Activated T-cell treated with anti-CD3 and anti-CD28 coated beads, Interleukin-2, amount 50 U/mL, for 24 hours (primary cell): ENCODE measurements around the gene INO80E.
A peak's percentile ranks its signal among the peaks of the same experiment; 100 is the strongest.
"Not testable (repeated sequence)": the region's sequence is repeated elsewhere in the genome, so short reads cannot be mapped to it uniquely, and the experiment has no call there.

Source experiments
- DNase-seq: peaks from one replicate; pipeline ENCODE4 v3.0.0-alpha.2; 2020
- H3K27ac Mint-ChIP-seq: 2 replicates; pipeline ENCODE4 v1.8.0; 2020; ENCODE audit warnings: mild to moderate bottlenecking, mixed read lengths
- H3K27me3 Mint-ChIP-seq: 2 replicates; pipeline ENCODE4 v1.8.0; 2020; ENCODE audit warnings: mixed read lengths
- H3K36me3 Mint-ChIP-seq: 2 replicates; pipeline ENCODE4 v1.8.0; 2020; ENCODE audit warnings: low read depth, mixed read lengths
- H3K4me1 Mint-ChIP-seq: 2 replicates; pipeline ENCODE4 v1.8.0; 2020; ENCODE audit warnings: low read depth, mixed read lengths
- H3K4me3 Mint-ChIP-seq: 2 replicates; pipeline ENCODE4 v1.8.0; 2020; ENCODE audit warnings: mild to moderate bottlenecking, moderate library complexity, mixed read lengths
- H3K9me3 Mint-ChIP-seq: 2 replicates; pipeline ENCODE4 v1.8.0; 2020; ENCODE audit warnings: mixed read lengths

The INO80E gene, protein sequence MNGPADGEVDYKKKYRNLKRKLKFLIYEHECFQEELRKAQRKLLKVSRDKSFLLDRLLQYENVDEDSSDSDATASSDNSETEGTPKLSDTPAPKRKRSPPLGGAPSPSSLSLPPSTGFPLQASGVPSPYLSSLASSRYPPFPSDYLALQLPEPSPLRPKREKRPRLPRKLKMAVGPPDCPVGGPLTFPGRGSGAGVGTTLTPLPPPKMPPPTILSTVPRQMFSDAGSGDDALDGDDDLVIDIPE

DNA sequence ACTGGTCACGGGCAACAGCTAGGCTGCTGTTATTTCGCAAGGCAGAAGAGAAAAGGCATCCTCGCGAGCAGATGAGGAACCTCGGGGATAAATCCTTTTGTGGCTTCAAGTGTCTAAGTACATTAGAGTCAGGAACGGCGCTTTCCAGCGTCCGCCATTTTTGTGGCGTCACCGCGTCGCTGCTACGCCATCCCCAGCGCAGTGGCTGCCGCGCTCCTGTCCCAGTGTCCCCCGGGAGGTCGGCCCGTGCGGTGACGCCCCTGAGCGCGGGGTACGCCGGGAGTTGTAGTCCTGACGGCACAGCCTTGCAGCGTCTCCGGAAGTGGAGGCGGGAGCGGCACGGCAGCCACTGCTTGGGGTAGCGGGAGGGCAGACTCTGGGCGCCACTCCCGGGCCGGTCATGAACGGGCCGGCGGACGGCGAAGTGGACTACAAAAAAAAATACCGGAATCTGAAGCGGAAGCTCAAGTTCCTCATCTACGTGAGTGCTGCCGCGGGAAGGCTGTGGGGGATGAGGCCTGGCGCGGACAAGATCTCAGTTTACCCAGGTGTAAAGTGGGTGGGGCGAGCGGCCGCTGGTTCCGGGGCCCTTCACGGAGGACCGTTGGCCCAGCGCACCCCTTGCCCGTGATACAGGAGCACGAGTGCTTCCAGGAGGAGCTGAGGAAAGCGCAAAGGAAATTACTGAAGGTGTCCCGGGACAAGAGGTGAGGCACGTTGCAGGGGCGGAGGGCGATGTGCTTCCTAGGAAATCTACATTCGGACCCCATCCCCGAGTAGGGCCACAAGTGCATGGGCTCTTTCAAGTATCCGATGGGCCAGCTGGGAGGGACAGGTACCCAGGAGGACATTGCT, at the start of gene INO80E:
INO80E (plus strand) TSS at position 331 of the 855 bp plus-strand sequence; CDS start at position 401, 70 bp downstream.
- peaks cover 94% of the 10 kb centered on the region for H3K36me3 Mint-ChIP-seq

GRCh38 chr16:29947897-29948296, 48.1 kb upstream of the INO80E start:
- H3K36me3 Mint-ChIP-seq, result no peaks in the 10 kb centered on the region
- H3K27me3 Mint-ChIP-seq, result no peaks in the 10 kb centered on the region
- no peak for DNase-seq
- no peak overlapping the region for H3K27ac Mint-ChIP-seq
- H3K9me3 Mint-ChIP-seq, result peaks cover 3% of the 10 kb centered on the region
- H3K4me1 Mint-ChIP-seq, result peaks cover 9% of the 10 kb centered on the region
- H3K4me3 Mint-ChIP-seq, result no peak overlapping the region

More for the DNA sequence above, at the start of gene INO80E:
- H3K4me1 Mint-ChIP-seq, result peaks cover 45% of the 10 kb centered on the region
- H3K27ac Mint-ChIP-seq, result peak within 1 kb of the TSS; percentile 100
- peak within 1 kb of the TSS; percentile 94 for H3K4me3 Mint-ChIP-seq
- no peaks in the 10 kb centered on the region for H3K9me3 Mint-ChIP-seq
- H3K27me3 Mint-ChIP-seq, result no peaks in the 10 kb centered on the region
- peak; percentile 99 for DNase-seq

DNA sequence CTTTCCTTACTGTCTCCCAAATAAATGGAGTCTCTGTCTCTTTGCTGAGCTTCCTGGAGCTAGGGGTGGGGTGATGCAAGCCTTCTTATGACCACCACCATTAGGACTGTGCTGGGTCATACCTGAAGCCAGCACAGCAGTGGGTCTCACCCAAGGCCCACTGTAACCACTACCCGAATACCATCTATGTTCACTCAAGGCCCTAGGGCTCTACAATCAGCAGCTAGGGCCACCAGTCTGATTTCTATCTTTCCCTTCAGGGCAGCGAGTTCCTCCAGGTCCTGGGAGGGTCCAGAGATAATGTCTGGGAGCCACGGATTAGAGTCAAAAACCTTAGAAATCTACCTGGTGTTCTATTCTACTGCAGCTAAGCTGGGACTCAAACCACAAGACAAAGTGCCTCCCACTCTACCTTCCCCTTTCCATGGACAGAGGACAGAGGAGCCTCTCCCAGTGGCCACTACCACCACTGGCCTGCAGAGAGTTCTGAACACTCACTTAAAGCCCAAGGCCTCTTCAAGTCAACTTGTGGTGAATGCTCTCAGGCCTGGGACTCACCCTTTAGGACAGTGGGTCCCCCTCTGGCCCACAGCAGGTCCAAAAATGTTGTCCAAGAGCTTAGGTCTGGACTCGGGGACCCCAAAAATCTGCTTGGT, 45.1 kb upstream of the INO80E start:
- Mint-ChIP-seq H3K9me3 (peaks cover 3% of the 10 kb centered on the region), H3K27ac (no peak overlapping the region), H3K36me3 (no peaks in the 10 kb centered on the region), H3K27me3 (no peaks in the 10 kb centered on the region), H3K4me3 (no peak overlapping the region), H3K4me1 (no peaks in the 10 kb centered on the region)
- DNase-seq, result no peak

DNA sequence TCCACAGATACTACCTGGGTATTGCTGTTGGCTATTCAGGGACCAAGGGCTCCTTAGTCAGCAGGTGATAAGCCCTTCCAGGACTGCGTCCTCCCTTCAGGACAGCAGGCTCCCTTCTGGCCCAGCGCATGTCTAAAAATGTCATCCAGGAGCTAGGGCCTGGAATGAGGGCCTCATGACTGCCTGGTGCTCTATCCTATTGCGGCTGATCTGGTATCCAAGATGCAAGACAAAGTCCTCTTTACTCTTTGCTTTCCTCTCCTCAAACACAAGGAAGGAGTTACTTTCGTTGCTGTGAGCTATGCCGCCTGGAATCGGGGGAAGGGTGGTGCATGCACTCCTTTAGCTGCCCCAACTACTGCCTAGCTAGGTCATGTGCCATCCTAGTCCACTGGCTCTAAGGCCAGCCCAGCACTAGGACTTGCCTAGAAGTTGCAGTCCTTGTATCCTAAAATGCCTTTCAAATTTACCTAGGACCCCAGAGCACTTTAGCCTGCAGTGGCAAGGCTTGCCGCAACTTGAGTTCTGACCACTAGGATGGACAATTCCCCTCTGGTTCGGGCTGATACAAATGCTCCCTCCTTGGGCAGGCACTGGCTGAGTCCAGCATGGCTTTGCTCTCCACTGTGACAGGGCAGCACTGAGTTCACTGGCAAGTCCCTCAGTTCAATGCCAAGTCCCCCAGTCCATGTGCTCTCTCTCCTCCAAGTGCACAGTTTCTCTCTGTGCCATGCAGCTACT, 44.2 kb upstream of the INO80E start:
- Mint-ChIP-seq H3K36me3 (no peaks in the 10 kb centered on the region), H3K9me3 (peaks cover 3% of the 10 kb centered on the region), H3K4me3 (no peak overlapping the region), H3K4me1 (no peaks in the 10 kb centered on the region), H3K27me3 (no peaks in the 10 kb centered on the region), H3K27ac (no peak overlapping the region)
- no peak for DNase-seq

DNA sequence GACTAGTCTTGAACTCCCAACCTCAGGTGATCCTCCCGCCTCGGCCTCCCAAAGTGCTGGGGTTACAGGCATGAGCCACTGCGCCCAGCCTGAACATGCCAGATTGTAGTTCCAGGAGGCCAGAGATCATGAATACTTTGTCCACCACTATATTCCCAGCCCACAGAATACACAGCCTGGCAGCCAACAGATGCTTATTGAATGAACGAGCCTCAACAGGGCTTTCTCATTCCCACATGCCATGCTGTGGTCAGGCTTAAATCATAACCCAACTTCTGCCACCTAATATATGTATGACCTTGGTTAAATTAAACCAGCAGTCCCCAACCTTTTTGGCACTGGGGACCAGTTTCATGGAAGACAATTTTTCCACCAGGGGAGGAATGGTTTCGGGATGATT, 37.3 kb upstream of the INO80E start:
- no peaks in the 10 kb centered on the region for H3K27me3 Mint-ChIP-seq
- H3K27ac Mint-ChIP-seq, result no peak overlapping the region
- H3K4me3 Mint-ChIP-seq, result no peak overlapping the region
- H3K4me1 Mint-ChIP-seq, result peaks cover 22% of the 10 kb centered on the region
- no peak for DNase-seq
- peaks cover 5% of the 10 kb centered on the region for H3K36me3 Mint-ChIP-seq
- H3K9me3 Mint-ChIP-seq, result no peaks in the 10 kb centered on the region

GRCh38 chr16:29959293-29959692, 36.7 kb upstream of the INO80E start:
- Mint-ChIP-seq H3K4me3 (no peak overlapping the region), H3K27me3 (no peaks in the 10 kb centered on the region), H3K36me3 (peaks cover 5% of the 10 kb centered on the region), H3K4me1 (peaks cover 22% of the 10 kb centered on the region), H3K27ac (no peak overlapping the region), H3K9me3 (no peaks in the 10 kb centered on the region)
- DNase-seq, result no peak

DNA sequence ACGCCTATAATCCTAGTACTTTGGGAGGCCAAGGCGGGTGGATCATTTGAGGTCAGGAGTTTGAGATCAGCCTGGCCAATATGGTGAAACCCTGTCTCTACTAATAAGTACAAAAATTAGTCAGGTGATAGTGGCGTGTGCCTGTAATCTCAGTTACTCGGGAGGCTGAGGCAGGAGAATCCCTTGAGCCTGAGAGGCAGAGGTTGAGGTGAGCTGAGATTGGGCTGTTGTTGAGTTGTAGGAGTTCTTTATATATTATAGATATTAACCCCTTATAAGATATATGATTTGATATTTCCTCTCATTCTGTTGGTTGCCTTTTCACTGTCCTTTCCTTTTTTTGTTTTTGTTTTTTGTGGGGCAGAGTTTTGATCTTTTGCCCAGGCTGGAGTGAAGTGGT, 36.2 kb upstream of the INO80E start:
- peaks cover 24% of the 10 kb centered on the region for H3K4me1 Mint-ChIP-seq
- H3K4me3 Mint-ChIP-seq, DNase-seq, H3K36me3 Mint-ChIP-seq, H3K27me3 Mint-ChIP-seq, H3K27ac Mint-ChIP-seq, H3K9me3 Mint-ChIP-seq: not testable (repeated sequence)

- Mint-ChIP-seq H3K4me3 (peak overlapping the region; percentile 82), H3K36me3 (peaks cover 8% of the 10 kb centered on the region), H3K4me1 (peaks cover 25% of the 10 kb centered on the region), H3K27me3 (no peaks in the 10 kb centered on the region), H3K9me3 (no peaks in the 10 kb centered on the region), H3K27ac (peak overlapping the region; percentile 91)
- DNase-seq, result no peak
Measured at GRCh38 chr16:29961127-29961478, 34.9 kb upstream of the INO80E start.

GRCh38 chr16:29961479-29962343, 34.3 kb upstream of the INO80E start, which contains the start of gene TMEM219:
TMEM219 (plus strand) TSS chr16:29962079; CDS start chr16:29963144, 1,065 bp downstream.
- H3K9me3 Mint-ChIP-seq, result no peaks in the 10 kb centered on the region
- H3K4me3 Mint-ChIP-seq, result peak within 1 kb of the TSS; percentile 82
- H3K36me3 Mint-ChIP-seq, result peaks cover 9% of the 10 kb centered on the region
- H3K27me3 Mint-ChIP-seq, result no peaks in the 10 kb centered on the region
- peaks cover 26% of the 10 kb centered on the region for H3K4me1 Mint-ChIP-seq
- peak within 1 kb of the TSS; percentile 93 for H3K27ac Mint-ChIP-seq
- DNase-seq, result peak; percentile 98

DNA sequence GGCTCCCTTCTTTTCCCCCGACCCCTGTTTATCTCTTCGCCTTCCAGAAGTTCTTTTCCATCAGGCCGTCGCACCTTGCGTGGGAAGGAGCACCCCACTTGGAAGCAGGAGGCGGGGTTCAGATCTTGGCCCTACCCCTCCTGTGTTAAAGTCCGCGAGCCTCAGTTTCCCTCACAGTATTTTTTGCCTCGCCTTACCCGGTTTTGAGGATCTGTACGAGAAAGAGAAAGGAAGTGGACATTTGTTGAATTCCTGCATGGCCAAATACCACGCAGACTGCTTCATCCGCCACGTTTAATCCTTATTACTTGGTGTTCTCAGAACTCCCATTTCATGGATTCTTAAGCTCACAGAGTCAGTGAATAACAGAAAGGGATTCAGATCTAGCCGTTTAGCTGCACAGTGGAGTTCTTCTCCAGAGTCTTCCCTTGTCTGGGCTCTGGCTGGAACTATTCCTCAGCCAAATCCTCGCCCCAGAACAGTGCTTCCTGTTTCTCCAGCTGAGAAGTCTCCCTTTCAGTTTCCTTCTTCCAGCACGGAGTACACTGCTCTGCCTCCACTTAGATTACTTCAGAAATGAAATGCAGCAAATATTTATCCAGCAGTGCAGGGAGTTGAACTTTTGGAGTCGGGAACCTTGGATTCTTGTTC, 33.6 kb upstream of the INO80E start:
- no peak for DNase-seq
- peak overlapping the region; percentile 82 for H3K4me3 Mint-ChIP-seq
- peaks cover 26% of the 10 kb centered on the region for H3K4me1 Mint-ChIP-seq
- H3K36me3 Mint-ChIP-seq, result peaks cover 9% of the 10 kb centered on the region
- peak overlapping the region; percentile 93 for H3K27ac Mint-ChIP-seq
- no peaks in the 10 kb centered on the region for H3K27me3 Mint-ChIP-seq
- H3K9me3 Mint-ChIP-seq, result no peaks in the 10 kb centered on the region

DNA sequence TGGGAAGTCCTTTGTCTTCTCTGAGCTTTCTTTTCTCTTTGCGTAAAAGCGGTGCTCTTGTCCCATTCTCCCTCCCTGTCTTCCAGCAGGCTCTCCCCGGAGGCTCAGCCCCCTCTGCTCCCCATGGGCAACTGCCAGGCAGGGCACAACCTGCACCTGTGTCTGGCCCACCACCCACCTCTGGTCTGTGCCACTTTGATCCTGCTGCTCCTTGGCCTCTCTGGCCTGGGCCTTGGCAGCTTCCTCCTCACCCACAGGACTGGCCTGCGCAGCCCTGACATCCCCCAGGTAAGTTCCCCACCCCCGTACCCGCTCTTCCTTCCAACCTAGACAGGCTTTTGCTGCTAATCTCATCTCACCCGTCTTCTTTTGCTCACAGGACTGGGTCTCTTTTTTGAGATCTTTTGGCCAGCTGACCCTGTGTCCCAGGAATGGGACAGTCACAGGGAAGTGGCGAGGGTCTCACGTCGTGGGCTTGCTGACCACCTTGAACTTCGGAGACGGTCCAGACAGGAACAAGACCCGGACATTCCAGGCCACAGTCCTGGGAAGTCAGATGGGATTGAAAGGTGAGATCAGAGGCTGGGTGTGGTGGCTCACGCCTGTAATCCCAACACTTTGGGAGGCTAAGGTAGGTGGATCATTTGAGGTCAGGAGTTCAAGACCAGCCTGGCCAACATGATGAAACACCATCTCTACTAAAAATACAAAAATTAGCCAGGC, 32.9 kb upstream of the INO80E start:
- Mint-ChIP-seq H3K27me3 (no peaks in the 10 kb centered on the region), H3K27ac (peak overlapping the region; percentile 93), H3K36me3 (peaks cover 13% of the 10 kb centered on the region), H3K9me3 (no peaks in the 10 kb centered on the region), H3K4me3 (peak overlapping the region; percentile 82), H3K4me1 (peaks cover 26% of the 10 kb centered on the region)
- DNase-seq, result no peak

DNA sequence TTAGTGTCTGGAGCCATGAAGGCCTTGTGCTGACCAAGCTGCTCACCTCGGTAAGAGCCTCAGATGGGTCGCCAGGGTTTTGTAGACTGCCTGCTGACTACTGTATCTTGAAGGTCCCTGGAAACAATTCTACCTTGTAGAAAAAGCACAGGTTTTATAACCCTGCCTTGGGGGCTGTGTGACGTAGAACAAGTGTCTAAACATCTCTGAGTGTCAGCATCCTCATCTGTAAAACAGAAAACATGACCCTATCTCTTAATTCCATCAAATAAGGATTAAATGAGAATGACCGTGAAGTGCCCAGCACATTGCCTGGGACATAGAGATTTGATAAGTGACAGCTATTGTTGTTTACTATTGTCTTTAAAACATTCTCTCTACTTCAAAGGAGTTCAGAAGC, 27.8 kb upstream of the INO80E start:
- DNase-seq, result no peak
- Mint-ChIP-seq H3K36me3 (peaks cover 36% of the 10 kb centered on the region), H3K27me3 (no peaks in the 10 kb centered on the region), H3K4me3 (no peak overlapping the region), H3K4me1 (peaks cover 11% of the 10 kb centered on the region), H3K9me3 (peaks cover 6% of the 10 kb centered on the region), H3K27ac (no peak overlapping the region)

DNA sequence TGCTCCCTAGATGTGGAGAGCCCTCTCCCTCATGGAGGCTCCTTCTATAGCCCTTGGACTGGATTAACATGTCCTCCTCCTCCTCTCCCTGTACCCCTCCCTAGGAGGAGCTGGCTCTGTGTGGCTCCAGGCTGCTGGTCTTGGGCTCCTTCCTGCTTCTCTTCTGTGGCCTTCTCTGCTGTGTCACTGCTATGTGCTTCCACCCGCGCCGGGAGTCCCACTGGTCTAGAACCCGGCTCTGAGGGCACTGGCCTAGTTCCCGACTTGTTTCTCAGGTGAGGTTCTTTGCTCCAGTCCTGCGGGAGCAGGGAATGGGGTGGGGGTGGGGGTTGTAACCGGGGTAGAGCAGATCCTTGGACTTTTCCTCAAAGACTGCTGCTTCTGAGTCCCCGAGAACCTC, 24.7 kb upstream of the INO80E start:
- Mint-ChIP-seq H3K4me1 (peaks cover 24% of the 10 kb centered on the region), H3K27me3 (no peaks in the 10 kb centered on the region), H3K27ac (no peak overlapping the region), H3K9me3 (peaks cover 8% of the 10 kb centered on the region), H3K36me3 (peaks cover 53% of the 10 kb centered on the region), H3K4me3 (no peak overlapping the region)
- DNase-seq, result no peak
